ENCODE results near the gene MLLT10. TPM values are rescaled to one million over a fixed set of nuclear protein-coding genes. Genes with fewer than 3 reads are reported as not detected.

The MLLT10 gene
- total and polyA plus RNA-seq, 10 of the 15 experiments (the other 5 are each of a cell fraction or from before 2014, with no cell fraction given) = 8.7 to 61.1 (median 28.5) TPM

- TF ChIP-seq NFXL1 (IDR thresholded peaks at IDR 0.05; ENCODE audit: borderline replicate concordance) (no peak), SMAD1 (IDR thresholded peaks at IDR 0.05; ENCODE audit: low read depth, partially characterized antibody) (no peak), ZNF217 (IDR thresholded peaks at IDR 0.05) (no peak), ZNF622 (IDR thresholded peaks at IDR 0.05) (no peak), ETV6 (conservative IDR thresholded peaks at IDR 0.05 in 1 of 2, IDR thresholded peaks at IDR 0.05 in 1 of 2; ENCODE audit: borderline replicate concordance in 1 of 2, low read depth in 1 of 2) (no peak), ZNF384 (IDR thresholded peaks at IDR 0.05; ENCODE audit: borderline replicate concordance, low read depth, low read length) (no peak), MTA2 (IDR thresholded peaks at IDR 0.05; ENCODE audit: low read depth) (no peak), ZBTB40 (IDR thresholded peaks at IDR 0.05; ENCODE audit: borderline replicate concordance) (no peak)
These were observed 222.7 kb downstream of the MLLT10 start (continued) for GRCh38 chr10:21756707-21757106.

Data from GM12878 (cell line).